ENCODE measurements around the gene PLD2.

- no peak for TF ChIP-seq CTCF (IDR thresholded peaks at IDR 0.05)
- no peak for TF ChIP-seq POLR2AphosphoS5 (IDR thresholded peaks at IDR 0.05)
- TF ChIP-seq POLR2A (IDR thresholded peaks at IDR 0.05) = no peak
Observed at GRCh38 chr17:4766723-4767122, 40.2 kb upstream of the PLD2 start.

All from prostate gland (tissue), 2 donors.